Liver (tissue), 9 donors: ENCODE data around the gene CATSPER4. TPM values are rescaled to one million over a fixed set of nuclear protein-coding genes. Genes with fewer than 3 reads are reported as not detected.

Experiments used
- DNase-seq: peaks from one replicate; pipeline ENCODE4 v3.0.0-alpha.2; 2017; ENCODE audit warnings: low spot score
- H3K27ac ChIP-seq, 2 donors: one replicate each; pipeline ENCODE4 v1.7.0; 2013; ENCODE audit warnings: inconsistent platforms in 2 of 2, low read length in 2 of 2, control low read depth in 1 of 2, low read depth in 1 of 2, mild to moderate bottlenecking in 1 of 2
- H3K27me3 ChIP-seq, 4 donors: one replicate each; pipeline versions ENCODE4 v1.6.1 to v1.7.0; 2013; ENCODE audit warnings: low read length in 3 of 4, inconsistent platforms in 1 of 4, mild to moderate bottlenecking in 1 of 4, moderate library complexity in 1 of 4; ENCODE audit not compliant: control insufficient read depth in 4 of 4, insufficient read depth in 4 of 4
- H3K36me3 ChIP-seq, 4 donors: one replicate each; pipeline versions ENCODE4 v1.6.1 to v1.7.0; 2013; ENCODE audit warnings: low read length in 3 of 4, mild to moderate bottlenecking in 3 of 4, low read depth in 1 of 4, moderate library complexity in 1 of 4; ENCODE audit not compliant: control insufficient read depth in 4 of 4, insufficient read depth in 3 of 4
- H3K4me1 ChIP-seq, 4 donors: one replicate each; pipeline versions ENCODE4 v1.6.1 to v1.7.0; 2013; ENCODE audit warnings: low read length in 3 of 4, mild to moderate bottlenecking in 3 of 4, moderate library complexity in 1 of 4; ENCODE audit not compliant: control insufficient read depth in 4 of 4, insufficient read depth in 4 of 4
- H3K4me3 ChIP-seq, 3 donors: one replicate each; pipeline versions ENCODE4 v1.6.1 to v1.7.0; 2013; ENCODE audit warnings: low read length in 3 of 3, control low read depth in 1 of 3, low read depth in 1 of 3, mild to moderate bottlenecking in 1 of 3
- H3K9ac ChIP-seq, 2 donors: one replicate each; pipeline ENCODE4 v1.7.0; 2013; ENCODE audit warnings: low read length in 2 of 2, mild to moderate bottlenecking in 2 of 2, moderate library complexity in 2 of 2, control low read depth in 1 of 2, low read depth in 1 of 2
- H3K9me3 ChIP-seq, 4 donors: one replicate each; pipeline versions ENCODE4 v1.6.1 to v1.7.0; 2013; ENCODE audit warnings: low read length in 3 of 4; ENCODE audit not compliant: control insufficient read depth in 4 of 4
- ATF3 ChIP-seq: IDR thresholded peaks from 2 replicates; pipeline ENCODE4 v1.6.1; 2016; ENCODE audit warnings: antibody characterized with exemption
- EGR1 ChIP-seq, 2 donors: IDR thresholded peaks; 2 replicates each; pipeline ENCODE4 v1.6.1; 2016 to 2018; ENCODE audit warnings: antibody characterized with exemption in 2 of 2, low read depth in 2 of 2
- FOXA1 ChIP-seq: IDR thresholded peaks from 2 replicates; pipeline ENCODE4 v1.6.1; 2016; ENCODE audit warnings: antibody characterized with exemption
- FOXA2 ChIP-seq: IDR thresholded peaks from 2 replicates; pipeline ENCODE4 v1.6.1; 2016; ENCODE audit warnings: antibody characterized with exemption
- GABPA ChIP-seq, 2 donors: IDR thresholded peaks in 1 of 2; conservative IDR thresholded peaks in 1 of 2; 2 replicates each; pipeline ENCODE4 v1.6.1; 2016; ENCODE audit warnings: antibody characterized with exemption in 2 of 2, mild to moderate bottlenecking in 1 of 2, moderate library complexity in 1 of 2
- HNF4A ChIP-seq, 2 donors: conservative IDR thresholded peaks; 2 replicates each; pipeline ENCODE4 v1.6.1; 2016; ENCODE audit warnings: antibody characterized with exemption in 2 of 2, mild to moderate bottlenecking in 2 of 2
- HNF4G ChIP-seq: IDR thresholded peaks from 2 replicates; pipeline ENCODE4 v1.6.1; 2016; ENCODE audit warnings: antibody characterized with exemption
- JUND ChIP-seq, 2 donors: IDR thresholded peaks; 2 replicates each; pipeline ENCODE4 v1.6.1; 2016; ENCODE audit warnings: antibody characterized with exemption in 2 of 2
- MAX ChIP-seq: IDR thresholded peaks from 2 replicates; pipeline ENCODE4 v1.6.1; 2016; ENCODE audit warnings: antibody characterized with exemption
- NR2F2 ChIP-seq: IDR thresholded peaks from 2 replicates; pipeline ENCODE4 v1.6.1; 2016; ENCODE audit warnings: antibody characterized with exemption
- RAD21 ChIP-seq, 2 donors: IDR thresholded peaks; 2 replicates each; pipeline ENCODE4 v1.6.1; 2016; ENCODE audit warnings: antibody characterized with exemption in 2 of 2, mild to moderate bottlenecking in 2 of 2
- REST ChIP-seq: IDR thresholded peaks from 2 replicates; pipeline ENCODE4 v1.6.1; 2016; ENCODE audit warnings: antibody characterized with exemption, mild to moderate bottlenecking
- RXRA ChIP-seq, 2 donors: IDR thresholded peaks; 2 replicates each; pipeline ENCODE4 v1.6.1; 2017 to 2018; ENCODE audit warnings: antibody characterized with exemption in 2 of 2, mild to moderate bottlenecking in 1 of 2
- SP1 ChIP-seq: IDR thresholded peaks from 2 replicates; pipeline ENCODE4 v1.6.1; 2018; ENCODE audit warnings: antibody characterized with exemption, mild to moderate bottlenecking
- TAF1 ChIP-seq: conservative IDR thresholded peaks from 2 replicates; pipeline ENCODE4 v1.6.1; 2016; ENCODE audit warnings: antibody characterized with exemption, mild to moderate bottlenecking
- YY1 ChIP-seq: IDR thresholded peaks from 2 replicates; pipeline ENCODE4 v1.6.1; 2016; ENCODE audit warnings: antibody characterized with exemption, mild to moderate bottlenecking
- ZBTB33 ChIP-seq: IDR thresholded peaks from 2 replicates; pipeline ENCODE4 v1.6.1; 2016; ENCODE audit warnings: antibody characterized with exemption
- WGBS: extraction: QIAGEN DNeasy Blood & Tissue Kit; methylation state at CpG from one replicate; pipeline ENCODE4 v1.1.7; 2013; 5-methylcytosine and 5-hydroxymethylcytosine counted together
- polyA plus RNA-seq, 2 donors: library from polyadenylated mRNA; stranded (reverse) in 1 of 2; unstranded in 1 of 2; fragments of 200-250 nt in 1 of 2; fragments of >200 nt in 1 of 2; fragmentation: Nextera tagmentation in 1 of 2; extraction: Ambion mirVana in 1 of 2; gene quantifications; one replicate each; pipeline versions ENCODE4 v1.2.1 to v1.2.3, GENCODE V29; 2013 to 2015
- total RNA-seq, 2 donors: library from RNA; depleted of rRNA; stranded (reverse); fragments of >200 nt; gene quantifications; one replicate each; pipeline ENCODE4 v1.2.3, GENCODE V29; 2014
- donor health status: healthy.
- donor health status: healthy.
- donor health status: healthy.
- donor health status: healthy.
- donor health status: healthy.

The CATSPER4 gene
- total and polyA plus RNA-seq, 4 donors, result not detected

- peak overlapping the region; percentile 35 to 59 (median 51) for H3K4me3 ChIP-seq
- DNase-seq, result peak; percentile 56
- WGBS, result 1% methylated on average over 98 of the region's 98 CpGs
- no peak overlapping the region for H3K9ac ChIP-seq
- no peaks in the 10 kb centered on the region for H3K9me3 ChIP-seq
- TF ChIP-seq TAF1 (no peak), HNF4A (conservative IDR thresholded peaks at IDR 0.05) (no peak), FOXA2 (no peak), EGR1 (IDR thresholded peaks at IDR 0.05; ENCODE audit: low read depth in 2 of 2) (no peak), SP1 (no peak), ATF3 (no peak), REST (no peak), ZBTB33 (no peak), RXRA (IDR thresholded peaks at IDR 0.05) (no peak), JUND (IDR thresholded peaks at IDR 0.05) (no peak), GABPA (IDR thresholded peaks at IDR 0.05 in 1 of 2, conservative IDR thresholded peaks at IDR 0.05 in 1 of 2) (no peak), FOXA1 (no peak), YY1 (no peak), HNF4G (no peak), RAD21 (IDR thresholded peaks at IDR 0.05) (no peak), NR2F2 (no peak), MAX (no peak)
- H3K27me3 ChIP-seq, result peaks cover 0 to 4% (median under 1%) of the 10 kb centered on the region in 4 donors
- no peaks in the 10 kb centered on the region for H3K36me3 ChIP-seq
- H3K27ac ChIP-seq, result peak overlapping the region in 1 of 2 donors; percentile 33
- peaks cover 10 to 26% (median 18%) of the 10 kb centered on the region in 4 donors for H3K4me1 ChIP-seq
Measured at GRCh38 chr1:26161415-26162219, 28.8 kb upstream of the CATSPER4 start.

- H3K9ac ChIP-seq, result no peak overlapping the region
- 23% methylated on average over 21 of the region's 21 CpGs for WGBS
- H3K27me3 ChIP-seq, result peaks cover 0 to 4% (median under 1%) of the 10 kb centered on the region in 4 donors
- no peak overlapping the region for H3K27ac ChIP-seq
- H3K36me3 ChIP-seq, result no peaks in the 10 kb centered on the region
- DNase-seq, result no peak
- H3K9me3 ChIP-seq, result no peaks in the 10 kb centered on the region
- H3K4me3 ChIP-seq, result peak overlapping the region; percentile 17 to 59 (median 18)
- peaks cover 10 to 26% (median 18%) of the 10 kb centered on the region in 4 donors for H3K4me1 ChIP-seq
- TF ChIP-seq MAX, result no peak
- TF ChIP-seq FOXA1, result no peak
- TF ChIP-seq TAF1, result no peak
- TF ChIP-seq HNF4G, result no peak
- no peak for TF ChIP-seq NR2F2
- no peak for TF ChIP-seq EGR1 (IDR thresholded peaks at IDR 0.05; ENCODE audit: low read depth in 2 of 2)
- no peak for TF ChIP-seq JUND (IDR thresholded peaks at IDR 0.05)
- no peak for TF ChIP-seq RXRA (IDR thresholded peaks at IDR 0.05)
- TF ChIP-seq SP1, result no peak
- TF ChIP-seq HNF4A (conservative IDR thresholded peaks at IDR 0.05), result no peak
- no peak for TF ChIP-seq RAD21 (IDR thresholded peaks at IDR 0.05)
- TF ChIP-seq GABPA (IDR thresholded peaks at IDR 0.05 in 1 of 2, conservative IDR thresholded peaks at IDR 0.05 in 1 of 2), result no peak
- TF ChIP-seq ATF3, result no peak
- TF ChIP-seq REST, result no peak
Measured at GRCh38 chr1:26162220-26162709, 28.1 kb upstream of the CATSPER4 start.
